Activated CD8-positive, alpha-beta memory T cell treated with anti-CD3 and anti-CD28 coated beads, Interleukin-2, amount 10 ng/mL, durations not matched to agents 7 days and 5 days (primary cell): ENCODE measurements around the gene MLIP. TPM values are rescaled to one million over a fixed set of nuclear protein-coding genes. Genes with fewer than 3 reads are reported as not detected.

Experiments
- ATAC-seq: fragments of 150-1000 bp; cut with Tn5 transposase; one replicate; pipeline ENCODE4 v1.10.0; 2021; ENCODE audit warnings: moderate library complexity
- CTCF ChIA-PET: fragments of 350-600 bp; sonication (Branson Sonifier 250); formaldehyde crosslinking; loops from one replicate; lab custom pipeline; 2021; ENCODE audit warnings: antibody characterized with exemption; lab: Charles Lee
- DNase-seq: peaks from one replicate; pipeline ENCODE4 v3.0.0-alpha.2; 2020
- H3K27ac Mint-ChIP-seq: one replicate; pipeline ENCODE4 v1.8.0; 2021; ENCODE audit warnings: mild to moderate bottlenecking, mixed read lengths
- H3K27me3 Mint-ChIP-seq: one replicate; pipeline ENCODE4 v1.8.0; 2021; ENCODE audit warnings: mixed read lengths
- H3K36me3 Mint-ChIP-seq: one replicate; pipeline ENCODE4 v1.8.0; 2021; ENCODE audit warnings: mild to moderate bottlenecking, mixed read lengths
- H3K4me1 Mint-ChIP-seq: one replicate; pipeline ENCODE4 v1.8.0; 2021; ENCODE audit warnings: mixed read lengths
- H3K4me3 Mint-ChIP-seq: one replicate; pipeline ENCODE4 v1.8.0; 2021; ENCODE audit warnings: mild to moderate bottlenecking, moderate library complexity, mixed read lengths
- H3K9me3 Mint-ChIP-seq: one replicate; pipeline ENCODE4 v1.8.0; 2022; ENCODE audit warnings: low read depth, mixed read lengths
- total RNA-seq, 2 experiments: library from RNA; stranded (reverse); gene quantifications; one replicate each; pipeline ENCODE4 v1.2.3, GENCODE V29; 2021

MLIP gene
- total RNA-seq, 2 experiments from 2014 or later: not detected

DNA sequence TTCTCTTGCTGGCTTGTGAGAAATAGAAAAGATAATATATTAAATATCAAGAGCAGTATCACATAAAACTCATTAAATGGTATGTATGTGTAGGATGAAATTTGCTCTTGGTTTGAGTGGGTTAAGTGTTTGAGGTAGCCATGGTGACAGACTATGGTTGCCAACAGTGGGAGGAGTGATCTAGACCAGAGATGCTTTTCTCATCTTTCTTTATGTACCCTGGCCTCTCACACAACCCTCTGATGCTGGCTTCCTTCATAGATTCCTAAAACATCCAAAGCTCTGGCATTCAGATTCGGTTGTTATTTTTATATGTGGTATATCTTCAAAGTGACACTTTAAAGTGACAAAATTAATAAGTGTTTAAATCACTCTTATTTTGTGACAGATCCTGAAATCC lies 9.0 kb upstream of the MLIP start:
- Mint-ChIP-seq H3K9me3 (no peaks in the 10 kb centered on the region), H3K4me1 (no peaks in the 10 kb centered on the region), H3K27me3 (peaks cover 2% of the 10 kb centered on the region), H3K4me3 (no peak overlapping the region), H3K27ac (no peak overlapping the region), H3K36me3 (no peaks in the 10 kb centered on the region)
- ATAC-seq (no peak), DNase-seq (no peak)
- CTCF ChIA-PET: no interaction called here

DNA sequence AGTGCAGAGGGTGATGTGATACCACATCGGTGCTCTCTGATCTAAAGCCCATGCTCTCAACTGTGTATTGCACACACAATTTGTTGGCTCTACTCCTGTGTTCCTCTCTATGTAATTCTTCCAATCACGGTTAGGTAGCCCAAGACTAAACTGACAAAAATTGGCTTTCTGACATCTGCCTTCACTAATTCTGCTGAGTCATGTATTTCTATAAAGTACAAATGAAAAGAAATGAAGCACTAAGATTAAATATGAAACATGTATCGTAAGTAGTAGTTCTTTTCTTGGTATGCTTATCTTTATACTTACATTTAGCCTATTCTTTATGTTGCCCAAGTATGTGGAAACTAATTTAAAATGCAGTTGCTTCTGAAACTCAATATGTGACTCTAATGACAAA lies 7.7 kb upstream of the MLIP start:
- Mint-ChIP-seq H3K9me3 (no peaks in the 10 kb centered on the region), H3K27ac (no peak overlapping the region), H3K4me3 (no peak overlapping the region), H3K27me3 (peaks cover 2% of the 10 kb centered on the region), H3K4me1 (no peaks in the 10 kb centered on the region), H3K36me3 (no peaks in the 10 kb centered on the region)
- ATAC-seq (no peak), DNase-seq (no peak)
- CTCF ChIA-PET: no interaction called here

DNA sequence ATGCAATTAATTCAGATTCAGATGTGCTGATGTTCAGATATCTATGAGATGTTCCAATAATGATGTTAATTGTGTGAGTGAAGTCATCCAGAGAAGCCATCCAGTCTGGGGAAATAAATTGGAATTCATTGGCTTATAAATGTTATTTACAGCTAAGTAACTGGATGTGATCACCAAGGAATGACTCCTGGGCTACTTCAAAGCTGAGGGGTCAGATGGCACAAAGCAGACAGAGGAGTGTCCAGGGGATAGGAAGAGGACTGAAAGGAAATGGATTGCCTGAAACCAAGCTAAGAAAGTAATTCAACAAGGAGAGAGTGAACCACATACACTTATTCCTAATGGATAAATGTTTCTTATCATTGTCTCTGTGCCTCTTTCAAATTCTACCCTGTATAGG lies 4.5 kb upstream of the MLIP start:
- Mint-ChIP-seq H3K4me3 (no peak overlapping the region), H3K4me1 (no peaks in the 10 kb centered on the region), H3K27me3 (peaks cover 2% of the 10 kb centered on the region), H3K36me3 (no peaks in the 10 kb centered on the region), H3K9me3 (no peaks in the 10 kb centered on the region), H3K27ac (no peak overlapping the region)
- DNase-seq (no peak), ATAC-seq (no peak)
- CTCF ChIA-PET: no interaction called here

DNA sequence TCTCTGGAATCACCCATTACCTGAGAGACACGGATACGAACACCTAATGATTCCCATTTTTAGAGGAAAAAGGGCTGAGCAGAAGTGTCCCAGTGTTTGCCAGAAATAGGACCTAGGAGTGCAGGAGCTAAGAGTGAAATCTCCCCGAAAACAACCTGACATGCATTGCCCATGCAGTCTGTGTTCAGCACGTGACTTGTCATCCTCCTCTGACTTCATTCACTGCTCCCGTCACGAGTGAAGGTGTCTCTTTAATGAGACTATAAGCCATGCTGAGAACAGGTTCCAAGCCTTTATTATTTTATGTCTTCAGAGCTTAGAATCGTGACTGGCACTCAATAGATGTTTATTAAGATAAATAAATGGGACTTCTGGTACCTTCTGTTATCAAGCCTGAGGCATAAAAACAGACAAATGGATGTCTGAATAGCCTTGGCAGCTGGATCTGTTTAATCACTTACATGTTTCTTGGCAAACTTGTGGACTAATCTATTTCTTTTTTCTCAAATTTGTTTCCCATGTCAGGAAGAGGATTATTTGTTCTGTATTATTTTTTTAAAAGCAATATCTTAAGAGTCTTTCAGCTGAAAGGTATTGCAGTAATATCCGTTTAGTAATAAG lies 3.7 kb upstream of the MLIP start:
- Mint-ChIP-seq H3K9me3 (no peaks in the 10 kb centered on the region), H3K27me3 (peaks cover 2% of the 10 kb centered on the region), H3K27ac (no peak overlapping the region), H3K4me1 (no peaks in the 10 kb centered on the region), H3K4me3 (no peak overlapping the region), H3K36me3 (no peaks in the 10 kb centered on the region)
- DNase-seq (no peak), ATAC-seq (no peak)
- CTCF ChIA-PET: no interaction called here

DNA sequence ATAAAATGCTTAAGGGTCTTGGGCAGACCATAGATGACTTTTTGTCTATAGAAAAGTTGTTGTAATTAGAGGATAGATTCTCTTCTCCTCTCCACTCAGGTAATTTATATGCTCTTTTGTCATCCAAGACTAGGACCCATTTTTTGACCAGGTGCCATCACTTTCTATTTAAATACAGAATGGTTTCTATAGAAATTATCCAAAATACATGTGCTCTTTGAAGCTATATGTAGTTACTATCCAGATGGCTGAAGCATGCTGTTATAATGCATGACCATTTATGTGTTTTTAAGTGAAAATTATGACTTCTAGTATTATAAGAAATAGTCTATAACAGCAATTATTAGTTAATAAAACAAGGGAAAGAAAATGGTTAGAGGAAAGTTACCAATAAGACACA lies 3.0 kb upstream of the MLIP start:
- DNase-seq (no peak), ATAC-seq (no peak)
- H3K27ac Mint-ChIP-seq: no peak overlapping the region
- no peaks in the 10 kb centered on the region for H3K36me3 Mint-ChIP-seq
- CTCF ChIA-PET: no interaction called here
- no peak overlapping the region for H3K4me3 Mint-ChIP-seq
- no peaks in the 10 kb centered on the region for H3K4me1 Mint-ChIP-seq
- H3K9me3 Mint-ChIP-seq: no peaks in the 10 kb centered on the region
- H3K27me3 Mint-ChIP-seq: peaks cover 2% of the 10 kb centered on the region

DNA sequence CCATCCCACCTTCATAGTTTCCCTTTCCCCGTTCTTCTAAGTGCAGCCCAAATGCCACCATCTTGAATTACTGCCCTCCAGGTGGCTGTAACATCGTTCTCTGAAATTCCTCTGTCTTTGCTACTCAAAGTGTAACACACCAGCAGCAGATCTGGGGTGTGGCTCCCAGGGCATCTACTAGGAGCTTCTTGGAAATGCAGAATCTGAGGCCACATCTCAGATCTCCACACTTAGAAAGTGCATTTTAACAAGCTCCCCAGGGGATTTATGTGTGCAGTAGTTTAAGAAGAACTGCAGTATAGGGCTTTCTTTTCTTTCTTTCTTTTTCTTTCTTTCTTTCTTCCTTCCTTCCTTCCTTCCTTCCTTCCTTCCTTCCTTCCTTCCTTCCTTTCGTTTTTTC lies 1.7 kb upstream of the MLIP start:
- H3K9me3 Mint-ChIP-seq: no peaks in the 10 kb centered on the region
- no peak overlapping the region for H3K4me3 Mint-ChIP-seq
- CTCF ChIA-PET: no interaction called here
- H3K4me1 Mint-ChIP-seq: no peaks in the 10 kb centered on the region
- H3K27ac Mint-ChIP-seq: no peak overlapping the region
- ATAC-seq (no peak), DNase-seq (no peak)
- no peaks in the 10 kb centered on the region for H3K36me3 Mint-ChIP-seq
- H3K27me3 Mint-ChIP-seq: no peaks in the 10 kb centered on the region

DNA sequence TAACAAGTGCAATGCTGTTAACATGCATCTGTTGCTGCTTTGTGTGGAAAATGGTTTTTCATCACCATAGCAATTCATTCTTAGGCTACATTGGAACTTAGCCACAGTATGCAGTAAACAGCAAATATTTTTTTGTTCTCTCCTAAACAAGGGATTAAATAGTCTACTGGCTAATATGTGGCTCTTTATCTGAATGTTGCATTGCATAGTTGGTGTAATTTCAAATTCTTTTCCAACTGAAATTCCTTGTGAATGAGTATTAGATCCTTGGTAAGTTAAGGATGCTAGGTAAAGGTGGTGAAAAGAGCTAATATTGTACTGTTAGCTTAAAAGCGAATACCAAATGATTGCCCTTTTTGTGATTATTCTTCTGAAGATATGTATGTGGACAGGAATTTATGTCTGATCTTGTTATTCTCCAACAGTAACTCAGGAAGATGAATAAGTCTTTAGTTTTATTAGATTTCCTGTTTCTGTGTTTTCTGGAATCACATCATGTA lies 958 bp downstream of the MLIP start:
- Mint-ChIP-seq H3K27ac (no peak overlapping the region), H3K4me3 (no peak overlapping the region)

DNA sequence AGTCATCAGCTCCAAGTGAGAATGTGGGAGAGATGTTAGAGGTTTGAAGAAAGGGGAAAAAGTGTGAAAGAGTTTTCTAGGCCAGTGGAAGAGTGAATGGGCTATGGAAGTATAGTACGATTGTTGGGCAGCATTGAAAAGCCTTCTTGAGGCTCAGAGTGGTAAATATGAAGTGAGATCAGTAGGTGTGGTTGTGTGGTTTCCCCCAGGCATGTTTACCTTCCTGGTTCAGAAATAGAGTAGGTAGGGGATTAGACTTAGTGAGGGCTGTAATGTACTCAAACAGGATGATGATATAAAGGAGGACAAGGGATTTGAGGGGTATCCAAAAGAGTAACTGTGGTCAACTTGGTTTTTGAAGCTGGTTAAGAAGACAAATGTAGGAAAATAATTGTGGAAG lies 3.7 kb downstream of the MLIP start:
- Mint-ChIP-seq H3K27ac (no peak overlapping the region), H3K4me3 (no peak overlapping the region), H3K27me3 (no peaks in the 10 kb centered on the region), H3K9me3 (no peaks in the 10 kb centered on the region), H3K4me1 (no peaks in the 10 kb centered on the region), H3K36me3 (no peaks in the 10 kb centered on the region)
- CTCF ChIA-PET: no interaction called here
- no peak for DNase-seq
- ATAC-seq: no peak

More for the DNA sequence above, 958 bp downstream of the MLIP start:
- CTCF ChIA-PET: no interaction called here
- no peaks in the 10 kb centered on the region for H3K9me3 Mint-ChIP-seq
- DNase-seq: no peak
- H3K4me1 Mint-ChIP-seq: no peaks in the 10 kb centered on the region
- no peaks in the 10 kb centered on the region for H3K27me3 Mint-ChIP-seq
- no peak for ATAC-seq
- no peaks in the 10 kb centered on the region for H3K36me3 Mint-ChIP-seq

DNA sequence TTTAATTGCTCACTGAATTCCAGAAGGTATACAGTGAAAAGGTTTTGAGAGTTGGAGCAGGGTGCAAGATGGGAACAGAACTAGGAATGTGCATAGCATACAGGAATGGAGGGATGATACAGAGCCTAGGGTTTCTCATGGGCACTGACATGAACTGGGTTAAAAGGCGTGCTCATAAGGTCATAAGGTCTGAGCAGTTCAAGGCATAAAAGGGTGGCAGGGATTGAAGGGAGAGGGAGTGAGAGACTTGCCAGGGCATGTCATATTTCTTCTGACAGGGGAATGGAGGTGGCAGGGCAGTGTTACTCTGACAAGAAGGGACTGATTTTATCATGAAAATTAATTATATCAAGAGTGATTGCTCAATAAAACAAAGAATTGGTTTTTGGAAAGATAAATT lies 4.7 kb downstream of the MLIP start:
- ATAC-seq (no peak), DNase-seq (no peak)
- Mint-ChIP-seq H3K27me3 (no peaks in the 10 kb centered on the region), H3K4me3 (no peak overlapping the region), H3K4me1 (no peaks in the 10 kb centered on the region), H3K36me3 (no peaks in the 10 kb centered on the region), H3K9me3 (no peaks in the 10 kb centered on the region), H3K27ac (no peak overlapping the region)
- CTCF ChIA-PET: no interaction called here

DNA sequence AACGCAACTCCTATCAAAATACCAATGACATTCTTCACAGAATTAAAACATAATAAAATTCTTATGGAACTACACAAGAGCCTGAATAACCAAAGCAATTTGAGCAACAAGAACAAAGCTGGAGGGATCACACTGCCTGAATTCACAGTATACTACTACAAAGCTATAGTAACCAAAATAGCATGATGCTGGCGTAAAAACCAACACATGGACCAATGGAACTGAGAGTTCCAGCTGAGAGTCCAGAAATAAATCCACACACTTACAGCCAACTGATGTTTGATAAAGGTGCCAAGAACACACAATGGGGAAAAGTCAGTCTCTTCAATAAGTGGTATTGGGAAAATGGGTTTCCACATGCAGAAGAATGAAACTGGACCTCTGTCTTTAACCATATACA lies 6.9 kb downstream of the MLIP start:
- Mint-ChIP-seq H3K27me3 (no peaks in the 10 kb centered on the region), H3K4me3 (no peak overlapping the region), H3K27ac (no peak overlapping the region), H3K36me3 (no peaks in the 10 kb centered on the region), H3K9me3 (no peaks in the 10 kb centered on the region), H3K4me1 (no peaks in the 10 kb centered on the region)
- ATAC-seq: no peak
- CTCF ChIA-PET: no interaction called here
- DNase-seq: no peak

DNA sequence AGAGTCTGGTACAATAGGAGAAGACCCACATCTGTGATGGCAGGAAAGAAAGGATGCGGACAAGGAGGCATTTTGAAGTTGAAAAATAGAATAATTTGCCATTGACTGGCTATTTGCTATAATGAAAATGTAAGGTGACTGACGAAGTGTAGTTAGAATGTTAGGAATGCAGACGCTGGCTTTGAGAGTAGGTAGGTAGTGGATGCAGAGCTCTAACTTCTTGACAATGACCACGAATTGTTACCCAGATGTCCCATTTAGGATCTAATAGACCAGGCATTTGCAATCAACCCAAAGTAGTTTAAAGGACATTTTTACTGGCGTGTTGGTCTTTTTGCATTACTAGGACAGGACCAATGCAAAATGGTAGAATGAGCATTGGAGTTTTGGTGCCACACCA lies 14.2 kb downstream of the MLIP start:
- Mint-ChIP-seq H3K36me3 (no peaks in the 10 kb centered on the region), H3K9me3 (no peaks in the 10 kb centered on the region), H3K27ac (no peak overlapping the region), H3K4me1 (no peaks in the 10 kb centered on the region), H3K4me3 (no peak overlapping the region), H3K27me3 (no peaks in the 10 kb centered on the region)
- CTCF ChIA-PET: no interaction called here
- ATAC-seq (no peak), DNase-seq (no peak)

DNA sequence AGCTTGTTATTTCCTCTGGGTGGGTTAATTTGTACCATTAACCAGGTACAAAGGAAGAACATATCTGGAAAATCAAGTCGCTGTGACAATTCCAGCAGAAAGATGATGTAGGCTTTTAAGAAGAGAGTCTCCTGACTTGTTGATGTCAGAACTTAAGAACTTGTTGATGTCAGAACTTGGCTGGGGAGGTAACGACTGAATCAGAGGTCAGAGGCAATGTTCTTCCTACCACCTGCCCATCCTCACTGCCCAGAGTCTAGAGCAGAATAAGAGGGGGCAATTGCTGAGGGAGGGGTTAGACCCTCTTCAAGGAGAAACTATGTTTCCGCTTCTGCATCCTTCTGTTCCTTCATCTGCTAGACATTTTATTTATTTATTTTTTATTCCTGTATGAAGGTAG lies 18.9 kb downstream of the MLIP start:
- Mint-ChIP-seq H3K4me1 (no peaks in the 10 kb centered on the region), H3K9me3 (no peaks in the 10 kb centered on the region), H3K36me3 (no peaks in the 10 kb centered on the region), H3K27ac (no peak overlapping the region), H3K27me3 (no peaks in the 10 kb centered on the region), H3K4me3 (no peak overlapping the region)
- no peak for ATAC-seq
- DNase-seq: no peak
- CTCF ChIA-PET: no interaction called here

DNA sequence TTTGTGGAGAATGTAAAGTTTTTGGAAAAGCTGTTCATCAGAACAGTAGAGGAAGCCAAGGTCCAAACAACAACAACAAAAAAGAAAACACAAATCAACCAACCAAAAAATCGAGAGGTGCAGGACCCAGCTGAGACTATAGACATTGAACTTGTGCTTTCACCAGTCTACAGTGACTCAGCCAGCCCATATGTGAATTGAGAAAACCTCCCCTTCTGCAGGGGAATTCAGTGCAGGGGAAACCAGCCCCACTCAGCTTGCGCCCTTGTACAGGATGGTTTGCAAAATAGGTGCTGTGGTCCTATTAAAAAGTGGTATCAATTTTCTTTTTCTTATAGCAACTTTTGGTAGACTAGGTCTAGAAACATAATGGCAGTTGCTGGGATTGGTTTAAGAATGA lies 21.3 kb downstream of the MLIP start:
- H3K9me3 Mint-ChIP-seq: no peaks in the 10 kb centered on the region
- no peak overlapping the region for H3K27ac Mint-ChIP-seq
- no peak overlapping the region for H3K4me3 Mint-ChIP-seq
- ATAC-seq (no peak), DNase-seq (no peak)
- CTCF ChIA-PET: no interaction called here
- no peaks in the 10 kb centered on the region for H3K27me3 Mint-ChIP-seq
- no peaks in the 10 kb centered on the region for H3K4me1 Mint-ChIP-seq
- H3K36me3 Mint-ChIP-seq: no peaks in the 10 kb centered on the region

DNA sequence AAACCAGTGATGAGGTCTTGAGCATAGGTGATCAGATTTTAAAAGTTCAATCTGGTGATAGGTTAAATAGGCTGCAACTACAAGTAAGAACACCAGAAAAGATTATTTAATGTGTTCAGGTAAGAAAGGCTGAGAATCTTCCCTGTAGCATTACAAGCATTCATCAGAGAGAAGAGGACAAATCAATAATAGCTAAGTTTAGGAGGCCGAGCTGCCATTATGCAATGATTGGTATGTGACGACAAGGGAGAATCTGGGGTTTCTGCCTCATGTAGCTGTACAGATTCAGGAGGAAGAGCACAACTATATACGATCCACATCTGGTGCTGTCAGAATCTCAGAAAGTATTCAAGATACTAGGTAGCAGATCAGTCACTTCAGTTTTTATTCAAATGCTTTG lies 21.9 kb downstream of the MLIP start:
- no peaks in the 10 kb centered on the region for H3K9me3 Mint-ChIP-seq
- no peaks in the 10 kb centered on the region for H3K36me3 Mint-ChIP-seq
- no peaks in the 10 kb centered on the region for H3K27me3 Mint-ChIP-seq
- no peak for ATAC-seq
- no peaks in the 10 kb centered on the region for H3K4me1 Mint-ChIP-seq
- no peak for DNase-seq
- no peak overlapping the region for H3K27ac Mint-ChIP-seq
- H3K4me3 Mint-ChIP-seq: no peak overlapping the region
- CTCF ChIA-PET: no interaction called here

DNA sequence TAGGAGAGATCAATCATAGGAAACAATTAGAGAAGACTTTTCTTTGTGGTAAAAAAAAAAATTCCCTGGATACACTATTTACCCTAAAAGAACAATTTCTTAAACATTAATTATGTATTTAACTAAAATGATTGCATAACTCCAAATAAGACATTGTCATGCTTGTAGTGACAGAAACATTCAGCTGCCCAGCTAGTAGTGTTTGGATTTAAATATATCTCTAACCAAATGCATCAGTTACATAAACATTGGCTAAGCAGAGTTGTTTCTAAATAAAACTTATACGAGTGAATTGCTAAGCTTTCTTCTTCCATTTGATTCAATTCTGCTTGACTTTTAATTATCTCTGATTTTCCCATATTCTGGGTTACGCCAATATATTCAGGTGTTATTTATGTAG lies 23.7 kb downstream of the MLIP start:
- no peak overlapping the region for H3K4me3 Mint-ChIP-seq
- no peaks in the 10 kb centered on the region for H3K27me3 Mint-ChIP-seq
- no peak overlapping the region for H3K27ac Mint-ChIP-seq
- no peak for DNase-seq
- no peak for ATAC-seq
- CTCF ChIA-PET: no interaction called here
- H3K9me3 Mint-ChIP-seq: no peaks in the 10 kb centered on the region
- H3K4me1 Mint-ChIP-seq: no peaks in the 10 kb centered on the region
- H3K36me3 Mint-ChIP-seq: no peaks in the 10 kb centered on the region
